Gastrocnemius medialis (tissue), 4 donors: ENCODE data around the gene VIPR2. TPM values are rescaled to one million over a fixed set of nuclear protein-coding genes. Genes with fewer than 3 reads are reported as not detected.

Experiments used
- ATAC-seq, 2 donors: fragments of 150-250 bp; one replicate each; pipeline ENCODE4 v1.9.1; 2016
- DNase-seq, 2 donors: peaks; one replicate each; pipeline ENCODE4 v3.0.0-alpha.2; 2019
- H3K27ac ChIP-seq, 4 donors: fragments of 200-600 bp; sonication (generic); 1 replicate in 1 of 4; 2 replicates in 3 of 4; pipeline ENCODE4 v1.5.1; 2016 to 2018; ENCODE audit warnings: mild to moderate bottlenecking in 2 of 4, moderate library complexity in 1 of 4
- H3K27me3 ChIP-seq, 3 donors: fragments of 200-600 bp; sonication (generic) in 2 of 3; 1 replicate in 1 of 3; 2 replicates in 2 of 3; pipeline versions ENCODE4 v1.5.1 to v1.6.0; 2016 to 2019; ENCODE audit warnings: mild to moderate bottlenecking in 1 of 3, moderate library complexity in 1 of 3
- H3K36me3 ChIP-seq, 2 donors: fragments of 200-600 bp; sonication (generic) in 1 of 2; one replicate each; pipeline ENCODE4 v1.5.1; 2017 to 2018
- H3K4me1 ChIP-seq, 2 donors: fragments of 200-600 bp; sonication (generic) in 1 of 2; one replicate each; pipeline ENCODE4 v1.5.1; 2016 to 2017; ENCODE audit warnings: mild to moderate bottlenecking in 2 of 2
- H3K4me3 ChIP-seq, 4 donors: fragments of 200-600 bp; sonication (generic) in 3 of 4; 1 replicate in 1 of 4; 2 replicates in 3 of 4; pipeline ENCODE4 v1.5.1; 2016 to 2019; ENCODE audit warnings: mild to moderate bottlenecking in 2 of 4
- H3K9me3 ChIP-seq, 3 donors: fragments of 200-600 bp; sonication (generic) in 2 of 3; 1 replicate in 1 of 3; 2 replicates in 2 of 3; pipeline ENCODE4 v1.5.1; 2016 to 2019
- CTCF ChIP-seq, 5 experiments: fragments of 450-650 bp in 3 of 5; fragments of 200-600 bp in 2 of 5; sonication (generic) in 2 of 5; IDR thresholded peaks in 4 of 5; conservative IDR thresholded peaks in 1 of 5; 1 replicate in 4 of 5; 2 replicates in 1 of 5; pipeline ENCODE4 v1.5.1; 2016 to 2019; ENCODE audit warnings: antibody characterized with exemption in 5 of 5, mild to moderate bottlenecking in 3 of 5, moderate library complexity in 3 of 5
- POLR2A ChIP-seq, 2 donors: fragments of 450-650 bp; IDR thresholded peaks; one replicate each; pipeline ENCODE4 v1.6.1; 2017; ENCODE audit warnings: antibody characterized with exemption in 2 of 2, mild to moderate bottlenecking in 2 of 2, moderate library complexity in 2 of 2
- in situ Hi-C, 4 donors: fragments of 200-750 bp; cut with MboI; loops; one replicate each; pipeline versions ENCODE4 v1.15.0 to v1.8.0; 2017; ENCODE audit warnings: low sequenced_read_pairs in 4 of 4
- intact Hi-C: fragments of 100-400 bp; cut with DNase I; formaldehyde crosslinking; loops from one replicate; pipeline ENCODE4 v1.15.1; 2023; ENCODE audit warnings: low total_unique reads
- total RNA-seq, 4 donors: library from RNA; depleted of rRNA; stranded (reverse); fragments of >200 nt; gene quantifications; one replicate each; pipeline versions ENCODE4 v1.1.0 to v1.2.3, GENCODE V29; 2016

VIPR2 gene
- total RNA-seq, 4 donors from 2014 or later, result 0.39 to 2.2 (median 0.80) TPM

GRCh38 chr7:159088016-159088865 is 56.4 kb downstream of the VIPR2 start:
- Histone ChIP-seq H3K36me3 (no peaks in the 10 kb centered on the region), H3K4me3 (no peak overlapping the region), H3K9me3 (no peaks in the 10 kb centered on the region), H3K27me3 (no peaks in the 10 kb centered on the region), H3K4me1 (peaks cover 5 to 12% of the 10 kb centered on the region in 2 donors), H3K27ac (no peak overlapping the region)
- intact Hi-C loops, result no loop called here
- no peak for TF ChIP-seq POLR2A (IDR thresholded peaks at IDR 0.05)
- TF ChIP-seq CTCF (IDR thresholded peaks at IDR 0.05 in 4 of 5, conservative IDR thresholded peaks at IDR 0.05 in 1 of 5), result no peak
- no peak for DNase-seq
- no peak for ATAC-seq
- in situ Hi-C loops, result no loop called here

- Histone ChIP-seq H3K27ac (no peak overlapping the region), H3K36me3 (no peaks in the 10 kb centered on the region), H3K4me3 (no peak overlapping the region), H3K9me3 (no peaks in the 10 kb centered on the region), H3K4me1 (peaks cover 9 to 15% of the 10 kb centered on the region in 2 donors), H3K27me3 (no peaks in the 10 kb centered on the region)
- in situ Hi-C loops, result no loop called here
- intact Hi-C loops, result no loop called here
- DNase-seq, result no peak
- no peak for ATAC-seq
- TF ChIP-seq POLR2A (IDR thresholded peaks at IDR 0.05), result no peak
- no peak for TF ChIP-seq CTCF (IDR thresholded peaks at IDR 0.05 in 4 of 5, conservative IDR thresholded peaks at IDR 0.05 in 1 of 5)
Observed at GRCh38 chr7:159086301-159086925, 58.3 kb downstream of the VIPR2 start.

- in situ Hi-C loops, result no loop called here
- Histone ChIP-seq H3K27me3 (no peaks in the 10 kb centered on the region), H3K4me1 (peaks cover 9 to 15% of the 10 kb centered on the region in 2 donors), H3K9me3 (no peaks in the 10 kb centered on the region), H3K27ac (no peak overlapping the region), H3K36me3 (no peaks in the 10 kb centered on the region), H3K4me3 (no peak overlapping the region)
- ATAC-seq, result no peak
- no peak for DNase-seq
- intact Hi-C loops, result no loop called here
- TF ChIP-seq CTCF (IDR thresholded peaks at IDR 0.05 in 4 of 5, conservative IDR thresholded peaks at IDR 0.05 in 1 of 5) (no peak), POLR2A (IDR thresholded peaks at IDR 0.05) (no peak)
Observed at GRCh38 chr7:159084069-159084801, 60.4 kb downstream of the VIPR2 start.

GRCh38 chr7:159083698-159084068 is 61.0 kb downstream of the VIPR2 start:
- H3K9me3 ChIP-seq, result no peaks in the 10 kb centered on the region
- H3K27me3 ChIP-seq, result no peaks in the 10 kb centered on the region
- intact Hi-C loops (no loop called here), in situ Hi-C loops (no loop called here)
- no peak for ATAC-seq
- no peaks in the 10 kb centered on the region for H3K36me3 ChIP-seq
- peaks cover 9 to 15% of the 10 kb centered on the region in 2 donors for H3K4me1 ChIP-seq
- H3K4me3 ChIP-seq, result no peak overlapping the region
- H3K27ac ChIP-seq, result no peak overlapping the region
- TF ChIP-seq POLR2A (IDR thresholded peaks at IDR 0.05) (no peak), CTCF (IDR thresholded peaks at IDR 0.05 in 4 of 5, conservative IDR thresholded peaks at IDR 0.05 in 1 of 5) (no peak)
- no peak for DNase-seq
